Ishikawa (cell line): ENCODE data around the gene PNMA6E.

Experiments used
- CEBPB ChIP-seq: IDR thresholded peaks from 2 replicates; pipeline ENCODE4 v1.6.1; 2012
- CREB1 ChIP-seq: IDR thresholded peaks from 2 replicates; pipeline ENCODE4 v1.6.1; 2012; ENCODE audit warnings: low read depth
- EGR1 ChIP-seq: IDR thresholded peaks from 2 replicates; pipeline ENCODE4 v1.6.1; 2012
- EP300 ChIP-seq: IDR thresholded peaks from 2 replicates; pipeline ENCODE4 v1.6.1; 2012; ENCODE audit warnings: borderline replicate concordance
- FOXM1 ChIP-seq: IDR thresholded peaks from 2 replicates; pipeline ENCODE4 v1.6.1; 2012; ENCODE audit warnings: low read depth, borderline replicate concordance
- NFIC ChIP-seq: IDR thresholded peaks from 2 replicates; pipeline ENCODE4 v1.6.1; 2012
- RAD21 ChIP-seq: IDR thresholded peaks from 2 replicates; pipeline ENCODE4 v1.6.1; 2012; ENCODE audit warnings: low read depth
- TAF1 ChIP-seq: IDR thresholded peaks from 2 replicates; pipeline ENCODE4 v1.6.1; 2012; ENCODE audit warnings: low read depth, mild to moderate bottlenecking
- TCF12 ChIP-seq: IDR thresholded peaks from 2 replicates; pipeline ENCODE4 v1.6.1; 2012; ENCODE audit warnings: low read depth
- TEAD4 ChIP-seq: IDR thresholded peaks from 2 replicates; pipeline ENCODE4 v1.6.1; 2012
- USF1 ChIP-seq: IDR thresholded peaks from 2 replicates; pipeline ENCODE4 v1.6.1; 2012
- YY1 ChIP-seq: IDR thresholded peaks from 2 replicates; pipeline ENCODE4 v1.6.1; 2012; ENCODE audit warnings: low read depth
- ZBTB7A ChIP-seq: IDR thresholded peaks from 2 replicates; pipeline ENCODE4 v1.6.1; 2012; ENCODE audit warnings: low read depth
- TF ChIP-seq, protein P1 (sequence below): IDR thresholded peaks from 2 replicates; pipeline ENCODE4 v1.6.1; 2012
- TF ChIP-seq, protein P2 (sequence below): IDR thresholded peaks from 2 replicates; pipeline ENCODE4 v1.6.1; 2012; ENCODE audit warnings: low read depth, mild to moderate bottlenecking

PNMA6E gene

DNA sequence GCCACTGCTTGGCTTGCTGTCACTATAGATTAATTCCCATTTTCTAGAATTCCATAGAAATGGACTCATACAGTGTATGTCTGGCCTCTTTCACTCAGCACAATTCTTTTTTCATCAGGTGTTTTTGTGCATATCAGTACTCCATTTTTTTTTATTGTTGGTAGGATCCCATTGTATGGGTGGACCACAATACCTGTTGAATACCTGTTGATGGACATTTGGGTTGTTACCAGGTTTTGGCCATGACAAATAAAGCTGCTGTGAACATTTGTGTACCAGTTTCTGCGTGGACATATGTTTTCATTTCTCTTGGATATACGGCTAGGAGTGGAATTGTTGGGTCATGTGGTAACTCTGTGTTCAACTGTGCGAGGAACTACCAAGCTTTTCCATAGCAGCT is 25.1 kb upstream of the PNMA6E start:
- TF ChIP-seq TEAD4: no peak
- TF ChIP-seq, protein P1, sequence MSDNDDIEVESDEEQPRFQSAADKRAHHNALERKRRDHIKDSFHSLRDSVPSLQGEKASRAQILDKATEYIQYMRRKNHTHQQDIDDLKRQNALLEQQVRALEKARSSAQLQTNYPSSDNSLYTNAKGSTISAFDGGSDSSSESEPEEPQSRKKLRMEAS: no peak
- TF ChIP-seq TAF1: no peak
- TF ChIP-seq, protein P2, sequence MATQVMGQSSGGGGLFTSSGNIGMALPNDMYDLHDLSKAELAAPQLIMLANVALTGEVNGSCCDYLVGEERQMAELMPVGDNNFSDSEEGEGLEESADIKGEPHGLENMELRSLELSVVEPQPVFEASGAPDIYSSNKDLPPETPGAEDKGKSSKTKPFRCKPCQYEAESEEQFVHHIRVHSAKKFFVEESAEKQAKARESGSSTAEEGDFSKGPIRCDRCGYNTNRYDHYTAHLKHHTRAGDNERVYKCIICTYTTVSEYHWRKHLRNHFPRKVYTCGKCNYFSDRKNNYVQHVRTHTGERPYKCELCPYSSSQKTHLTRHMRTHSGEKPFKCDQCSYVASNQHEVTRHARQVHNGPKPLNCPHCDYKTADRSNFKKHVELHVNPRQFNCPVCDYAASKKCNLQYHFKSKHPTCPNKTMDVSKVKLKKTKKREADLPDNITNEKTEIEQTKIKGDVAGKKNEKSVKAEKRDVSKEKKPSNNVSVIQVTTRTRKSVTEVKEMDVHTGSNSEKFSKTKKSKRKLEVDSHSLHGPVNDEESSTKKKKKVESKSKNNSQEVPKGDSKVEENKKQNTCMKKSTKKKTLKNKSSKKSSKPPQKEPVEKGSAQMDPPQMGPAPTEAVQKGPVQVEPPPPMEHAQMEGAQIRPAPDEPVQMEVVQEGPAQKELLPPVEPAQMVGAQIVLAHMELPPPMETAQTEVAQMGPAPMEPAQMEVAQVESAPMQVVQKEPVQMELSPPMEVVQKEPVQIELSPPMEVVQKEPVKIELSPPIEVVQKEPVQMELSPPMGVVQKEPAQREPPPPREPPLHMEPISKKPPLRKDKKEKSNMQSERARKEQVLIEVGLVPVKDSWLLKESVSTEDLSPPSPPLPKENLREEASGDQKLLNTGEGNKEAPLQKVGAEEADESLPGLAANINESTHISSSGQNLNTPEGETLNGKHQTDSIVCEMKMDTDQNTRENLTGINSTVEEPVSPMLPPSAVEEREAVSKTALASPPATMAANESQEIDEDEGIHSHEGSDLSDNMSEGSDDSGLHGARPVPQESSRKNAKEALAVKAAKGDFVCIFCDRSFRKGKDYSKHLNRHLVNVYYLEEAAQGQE: no peak
- TF ChIP-seq YY1: no peak
- TF ChIP-seq EGR1: no peak

- TF ChIP-seq EGR1 (no peak), FOXM1 (no peak)
Observed at GRCh38 chrX:153423652-153424051, 22.5 kb upstream of the PNMA6E start.

DNA sequence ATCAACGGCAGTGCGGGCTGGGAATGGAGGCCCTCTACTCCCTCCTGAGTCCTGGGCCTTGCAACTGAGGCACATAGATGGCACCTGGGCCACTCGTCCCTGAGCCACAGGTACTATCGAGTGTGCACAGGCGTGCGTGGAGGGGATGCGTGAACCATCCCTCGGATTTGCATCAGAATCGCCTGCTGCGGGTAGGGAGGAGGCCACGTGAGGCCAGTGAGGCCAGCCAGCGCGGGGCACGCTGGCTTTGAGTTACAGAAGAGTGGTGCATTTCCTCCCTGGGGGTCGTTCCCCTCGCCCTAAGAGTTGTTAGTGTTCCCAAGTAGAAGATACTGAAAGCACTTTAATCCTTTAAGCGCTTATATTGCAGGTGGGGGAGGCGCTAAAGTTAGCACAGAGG is 20.7 kb upstream of the PNMA6E start:
- TF ChIP-seq TAF1 (no peak), NFIC (no peak), CREB1 (no peak), FOXM1 (no peak), RAD21 (no peak), CEBPB (no peak), EGR1 (no peak), TCF12 (no peak), TEAD4 (no peak), USF1 (no peak), YY1 (no peak), ZBTB7A (no peak), EP300 (no peak)
- TF ChIP-seq, protein P2: no peak
- TF ChIP-seq, protein P1: no peak

DNA sequence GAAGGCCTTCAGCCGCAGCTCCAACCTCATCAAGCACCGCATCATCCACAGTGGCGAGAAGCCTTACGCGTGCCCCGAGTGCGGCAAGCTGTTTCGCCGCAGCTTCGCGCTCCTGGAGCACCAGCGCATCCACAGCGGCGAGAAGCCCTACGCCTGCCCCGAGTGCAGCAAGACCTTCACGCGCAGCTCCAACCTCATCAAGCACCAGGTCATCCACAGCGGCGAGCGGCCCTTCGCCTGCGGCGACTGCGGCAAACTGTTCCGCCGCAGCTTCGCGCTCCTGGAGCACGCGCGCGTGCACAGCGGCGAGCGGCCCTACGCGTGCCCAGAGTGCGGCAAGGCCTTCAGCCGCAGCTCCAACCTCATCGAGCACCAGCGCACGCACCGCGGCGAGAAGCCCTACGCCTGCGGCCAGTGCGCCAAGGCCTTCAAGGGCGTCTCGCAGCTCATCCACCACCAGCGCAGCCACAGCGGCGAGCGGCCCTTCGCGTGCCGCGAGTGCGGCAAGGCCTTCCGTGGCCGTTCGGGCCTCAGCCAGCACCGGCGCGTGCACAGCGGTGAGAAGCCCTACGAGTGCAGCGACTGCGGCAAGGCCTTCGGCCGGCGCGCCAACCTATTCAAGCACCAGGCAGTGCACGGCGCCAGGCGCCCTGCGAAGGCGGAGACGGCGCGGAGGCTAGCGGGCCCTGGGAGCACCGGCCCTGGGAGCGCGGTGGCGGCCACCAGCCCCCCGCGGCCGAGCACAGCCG is 19.9 kb upstream of the PNMA6E start:
- no peak for TF ChIP-seq ZBTB7A
- no peak for TF ChIP-seq FOXM1
- no peak for TF ChIP-seq TEAD4
- no peak for TF ChIP-seq USF1
- TF ChIP-seq EGR1: no peak
- no peak for TF ChIP-seq CREB1
- no peak for TF ChIP-seq RAD21
- TF ChIP-seq TCF12: no peak
- TF ChIP-seq NFIC: no peak
- TF ChIP-seq CEBPB: no peak
- TF ChIP-seq, protein P1: no peak
- TF ChIP-seq, protein P2: no peak
- no peak for TF ChIP-seq TAF1
- no peak for TF ChIP-seq YY1
- TF ChIP-seq EP300: no peak
